RWPE2 (cell line): Measurements from ENCODE around the gene STT3B.
A peak's percentile ranks its signal among the peaks of the same experiment; 100 is the strongest.

ENCODE experiments used
- ATAC-seq: fragments of 200-7000 bp; cut with Tn5 transposase; 3 replicates; pipeline ENCODE4 v1.9.1; 2021; ENCODE audit warnings: low read depth
- DNase-seq: peaks from one replicate; pipeline ENCODE4 v3.0.0-alpha.2; 2020; ENCODE audit warnings: low spot score
- H3K27ac ChIP-seq: fragments of 450-650 bp; 2 replicates; pipeline ENCODE4 v1.5.1; 2017; ENCODE audit warnings: mild to moderate bottlenecking; ENCODE audit not compliant: poor library complexity, severe bottlenecking
- H3K27me3 ChIP-seq: fragments of 250-450 bp; sonication (Bioruptor Pico); 2 replicates; pipeline ENCODE4 v1.5.1; 2021; ENCODE audit warnings: mild to moderate bottlenecking, moderate library complexity; ENCODE audit not compliant: insufficient read depth, poor library complexity, severe bottlenecking
- H3K36me3 ChIP-seq: fragments of 250-450 bp; sonication (Bioruptor Pico); 2 replicates; pipeline ENCODE4 v1.5.1; 2020; ENCODE audit warnings: low read depth, mild to moderate bottlenecking, moderate library complexity
- H3K4me1 ChIP-seq: fragments of 250-450 bp; sonication (Bioruptor Pico); 2 replicates; pipeline ENCODE4 v1.5.1; 2021; ENCODE audit warnings: mild to moderate bottlenecking, moderate library complexity; ENCODE audit not compliant: insufficient read depth, poor library complexity, severe bottlenecking
- H3K4me3 ChIP-seq: fragments of 250-450 bp; sonication (Bioruptor Pico); 2 replicates; pipeline ENCODE4 v1.5.1; 2021; ENCODE audit warnings: mild to moderate bottlenecking, moderate library complexity; ENCODE audit not compliant: severe bottlenecking
- H3K9me3 ChIP-seq: fragments of 250-450 bp; sonication (Bioruptor Pico); 2 replicates; pipeline ENCODE4 v1.5.1; 2021; ENCODE audit warnings: mild to moderate bottlenecking, moderate library complexity; ENCODE audit not compliant: severe bottlenecking
- TF ChIP-seq, protein P1 (sequence below): fragments of 450-650 bp; IDR thresholded peaks from one replicate; pipeline ENCODE4 v1.5.1; 2017; ENCODE audit warnings: mild to moderate bottlenecking, moderate library complexity; ENCODE audit not compliant: poor library complexity, severe bottlenecking

STT3B gene

DNA sequence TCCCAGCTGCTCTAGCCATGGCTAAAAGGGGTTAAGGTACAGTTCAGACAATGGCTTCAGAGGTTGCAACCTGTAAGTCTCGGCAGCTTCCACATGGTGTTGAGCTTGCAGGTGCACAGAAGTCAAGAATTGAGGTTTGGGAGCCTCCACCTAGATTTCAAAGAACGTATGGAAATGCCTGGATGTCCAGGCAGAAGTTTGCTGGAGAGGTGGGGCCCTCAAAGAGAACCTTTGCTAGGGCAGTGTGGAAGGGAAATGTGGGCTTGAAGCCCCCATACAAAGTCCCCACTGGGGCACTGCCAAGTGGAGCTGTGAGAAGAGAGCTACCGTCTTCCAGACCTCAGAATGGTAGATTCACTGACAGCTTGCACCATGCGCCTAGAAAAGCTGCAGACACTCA is 73.7 kb downstream of the STT3B start:
- DNase-seq (no peak), ATAC-seq (no peak)
- TF ChIP-seq, protein P1, sequence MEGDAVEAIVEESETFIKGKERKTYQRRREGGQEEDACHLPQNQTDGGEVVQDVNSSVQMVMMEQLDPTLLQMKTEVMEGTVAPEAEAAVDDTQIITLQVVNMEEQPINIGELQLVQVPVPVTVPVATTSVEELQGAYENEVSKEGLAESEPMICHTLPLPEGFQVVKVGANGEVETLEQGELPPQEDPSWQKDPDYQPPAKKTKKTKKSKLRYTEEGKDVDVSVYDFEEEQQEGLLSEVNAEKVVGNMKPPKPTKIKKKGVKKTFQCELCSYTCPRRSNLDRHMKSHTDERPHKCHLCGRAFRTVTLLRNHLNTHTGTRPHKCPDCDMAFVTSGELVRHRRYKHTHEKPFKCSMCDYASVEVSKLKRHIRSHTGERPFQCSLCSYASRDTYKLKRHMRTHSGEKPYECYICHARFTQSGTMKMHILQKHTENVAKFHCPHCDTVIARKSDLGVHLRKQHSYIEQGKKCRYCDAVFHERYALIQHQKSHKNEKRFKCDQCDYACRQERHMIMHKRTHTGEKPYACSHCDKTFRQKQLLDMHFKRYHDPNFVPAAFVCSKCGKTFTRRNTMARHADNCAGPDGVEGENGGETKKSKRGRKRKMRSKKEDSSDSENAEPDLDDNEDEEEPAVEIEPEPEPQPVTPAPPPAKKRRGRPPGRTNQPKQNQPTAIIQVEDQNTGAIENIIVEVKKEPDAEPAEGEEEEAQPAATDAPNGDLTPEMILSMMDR, result no peak
- H3K4me3 ChIP-seq, result no peak overlapping the region
- H3K27ac ChIP-seq, result no peak overlapping the region
- no peaks in the 10 kb centered on the region for H3K27me3 ChIP-seq
- peaks cover 42% of the 10 kb centered on the region for H3K36me3 ChIP-seq
- H3K4me1 ChIP-seq, result no peaks in the 10 kb centered on the region
- no peaks in the 10 kb centered on the region for H3K9me3 ChIP-seq

DNA sequence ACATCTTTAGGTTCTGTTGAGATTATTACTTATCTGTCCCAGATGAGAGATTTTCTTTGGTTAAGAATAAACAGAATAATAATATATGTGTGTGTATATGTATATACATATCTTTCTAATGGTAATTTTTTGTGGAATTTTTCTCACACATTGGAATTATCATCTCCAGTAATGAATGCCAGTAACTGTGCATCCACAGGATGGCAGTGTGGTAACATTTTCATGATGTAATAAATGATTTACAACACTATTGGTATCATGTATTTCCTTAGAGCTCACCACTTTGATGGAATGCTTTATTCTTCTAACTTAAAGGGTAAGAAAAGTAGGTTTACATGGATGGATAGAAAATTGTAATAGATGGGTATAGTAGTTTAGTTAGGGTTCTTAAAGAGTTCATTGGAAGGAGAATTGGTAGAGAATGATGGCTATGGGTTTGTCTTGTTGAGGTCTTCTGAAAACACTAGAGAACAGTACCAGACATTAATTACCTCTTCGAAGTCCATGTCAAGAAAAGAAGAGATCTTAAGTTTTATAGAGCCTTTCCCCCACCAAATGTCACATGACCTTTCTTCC is 78.1 kb downstream of the STT3B start:
- Histone ChIP-seq H3K9me3 (no peaks in the 10 kb centered on the region), H3K27me3 (no peaks in the 10 kb centered on the region), H3K36me3 (peaks cover 21% of the 10 kb centered on the region; the same call in 1 of the 2 replicates), H3K27ac (no peak overlapping the region), H3K4me1 (peaks cover 19% of the 10 kb centered on the region), H3K4me3 (no peak overlapping the region)
- TF ChIP-seq, protein P1, result peak; percentile 72
- ATAC-seq (no peak), DNase-seq (no peak)

DNA sequence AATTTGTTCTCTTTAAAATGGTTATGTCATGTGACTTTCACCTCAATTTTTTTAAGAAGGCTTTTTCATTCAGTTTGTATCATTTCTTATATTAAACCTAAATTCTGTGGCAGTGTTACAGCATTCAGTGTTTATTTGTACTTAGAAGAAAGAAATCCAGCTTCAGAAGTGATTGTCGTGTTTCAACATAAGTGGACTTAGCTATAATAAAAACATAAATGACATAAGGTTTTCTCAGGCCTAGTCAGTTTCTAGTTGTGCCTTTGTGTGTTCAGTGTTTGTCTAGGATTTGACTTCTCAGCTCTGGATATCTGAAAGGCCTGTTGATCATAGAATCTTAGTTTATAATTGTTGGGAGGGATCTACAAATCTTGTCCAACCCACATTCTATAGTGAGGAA is 80.5 kb downstream of the STT3B start:
- Histone ChIP-seq H3K4me3 (no peak overlapping the region), H3K27me3 (no peaks in the 10 kb centered on the region), H3K36me3 (peaks cover 33% of the 10 kb centered on the region), H3K27ac (no peak overlapping the region), H3K9me3 (no peaks in the 10 kb centered on the region), H3K4me1 (peaks cover 20% of the 10 kb centered on the region)
- DNase-seq, result no peak
- ATAC-seq, result no peak
- TF ChIP-seq, protein P1, result no peak

DNA sequence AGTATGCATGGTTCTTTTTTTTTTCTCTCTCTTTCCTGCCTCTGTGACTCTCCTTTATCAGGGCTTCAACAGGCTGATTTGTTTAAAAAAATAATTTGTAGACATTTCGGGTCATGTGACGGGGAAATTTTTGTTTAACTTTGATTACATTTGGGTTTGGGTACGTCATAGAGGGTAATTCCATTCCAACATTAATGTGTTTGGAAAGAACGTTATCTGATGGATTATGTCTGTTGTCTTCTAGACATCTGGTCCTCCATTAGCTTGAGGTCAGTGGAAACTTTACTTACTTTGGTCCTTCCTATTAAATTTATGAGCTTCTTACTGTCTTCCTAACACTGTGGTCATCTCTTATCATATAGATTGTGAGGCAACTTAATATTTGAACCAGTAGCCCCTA is 80.9 kb downstream of the STT3B start:
- Histone ChIP-seq H3K36me3 (peaks cover 37% of the 10 kb centered on the region), H3K4me1 (peaks cover 20% of the 10 kb centered on the region), H3K9me3 (no peaks in the 10 kb centered on the region), H3K4me3 (no peak overlapping the region), H3K27me3 (no peaks in the 10 kb centered on the region), H3K27ac (no peak overlapping the region)
- ATAC-seq (no peak), DNase-seq (no peak)
- TF ChIP-seq, protein P1, result no peak

DNA sequence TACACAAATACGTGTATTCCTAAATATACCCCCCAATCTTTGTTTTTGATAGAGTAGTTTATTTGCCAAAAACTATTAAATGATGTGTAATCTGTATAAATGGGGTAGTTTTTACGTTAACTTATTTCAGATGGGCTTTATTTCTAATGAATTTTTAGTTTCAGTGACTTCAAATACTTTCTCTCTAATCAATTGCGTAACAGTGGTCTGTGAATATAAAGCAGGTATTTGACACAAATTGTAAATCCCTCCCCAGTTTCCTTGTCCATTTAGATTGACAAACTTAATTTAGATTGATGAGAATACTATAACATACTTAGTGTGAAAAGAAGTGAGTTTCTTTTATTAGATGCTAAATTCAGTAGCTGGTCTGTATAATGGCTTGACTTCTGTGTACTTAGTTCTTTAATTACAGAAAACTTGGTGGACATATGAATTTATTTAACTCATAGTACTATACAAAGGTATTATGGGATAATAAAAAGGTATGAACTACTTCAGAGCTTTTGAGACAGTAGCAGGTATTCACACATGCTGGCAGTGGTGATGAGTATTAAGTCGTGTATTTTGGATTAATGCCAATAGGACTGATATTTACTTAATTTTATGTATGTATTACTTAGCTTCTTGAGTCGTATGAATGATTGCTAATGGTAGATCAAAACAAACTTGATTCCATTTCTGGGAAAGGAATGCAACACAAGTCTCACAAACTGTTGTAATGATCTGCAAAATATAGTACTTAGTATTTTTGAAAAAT is 81.6 kb downstream of the STT3B start:
- TF ChIP-seq, protein P1, result no peak
- DNase-seq (no peak), ATAC-seq (peak; percentile 81)
- Histone ChIP-seq H3K4me3 (no peak overlapping the region), H3K27me3 (no peaks in the 10 kb centered on the region), H3K4me1 (peaks cover 20% of the 10 kb centered on the region), H3K36me3 (peaks cover 44% of the 10 kb centered on the region), H3K9me3 (no peaks in the 10 kb centered on the region), H3K27ac (no peak overlapping the region)
